HFFc6 (cell line): ENCODE data around the gene MYRIP. TPM values are rescaled to one million over a fixed set of nuclear protein-coding genes. Genes with fewer than 3 reads are reported as not detected.

ENCODE experiments used
- DNase-seq: peaks from one replicate; pipeline ENCODE4 v3.0.0-alpha.2; 2018
- H3K27ac Mint-ChIP-seq: 2 replicates; pipeline ENCODE4 v1.8.0; 2020; ENCODE audit warnings: mild to moderate bottlenecking, mixed read lengths
- H3K27me3 Mint-ChIP-seq: 2 replicates; pipeline ENCODE4 v1.8.0; 2021; ENCODE audit warnings: mild to moderate bottlenecking, moderate library complexity, mixed read lengths; ENCODE audit not compliant: insufficient read depth
- H3K36me3 Mint-ChIP-seq: 2 replicates; pipeline ENCODE4 v1.8.0; 2021; ENCODE audit warnings: low read depth, mixed read lengths
- H3K4me1 Mint-ChIP-seq: 2 replicates; pipeline ENCODE4 v1.8.0; 2020; ENCODE audit warnings: low read depth, mixed read lengths
- H3K4me3 Mint-ChIP-seq: 2 replicates; pipeline ENCODE4 v1.8.0; 2020; ENCODE audit warnings: mild to moderate bottlenecking, moderate library complexity, mixed read lengths
- H3K9me3 Mint-ChIP-seq: 2 replicates; pipeline ENCODE4 v1.8.0; 2020; ENCODE audit warnings: mild to moderate bottlenecking, mixed read lengths
- total RNA-seq, 6 experiments: library from RNA; stranded (reverse); fragmentation: NEBNext Ultra II Directional; extraction: Animal tissue kit (Norgen Biotek cat#: 25700); gene quantifications; 2 replicates in 1 of 6; 3 replicates in 5 of 6; pipeline ENCODE4 v1.2.3, GENCODE V29; 2021
- TF ChIP-seq, protein P1 (sequence below): fragments of 200-600 bp; sonication (generic); IDR thresholded peaks from 2 replicates; pipeline ENCODE4 v1.5.0; 2021; ENCODE audit warnings: antibody characterized with exemption, mild to moderate bottlenecking

Gene MYRIP
- total RNA-seq, 6 experiments from 2014 or later = 0.07 to 0.28 (median 0.13) TPM; not detected in 1

GRCh38 chr3:39900462-39901002 is 91.1 kb downstream of the MYRIP start:
- H3K27me3 Mint-ChIP-seq = peaks cover 2% of the 10 kb centered on the region; the same call in 1 of the 2 replicates
- no peak for DNase-seq

DNA sequence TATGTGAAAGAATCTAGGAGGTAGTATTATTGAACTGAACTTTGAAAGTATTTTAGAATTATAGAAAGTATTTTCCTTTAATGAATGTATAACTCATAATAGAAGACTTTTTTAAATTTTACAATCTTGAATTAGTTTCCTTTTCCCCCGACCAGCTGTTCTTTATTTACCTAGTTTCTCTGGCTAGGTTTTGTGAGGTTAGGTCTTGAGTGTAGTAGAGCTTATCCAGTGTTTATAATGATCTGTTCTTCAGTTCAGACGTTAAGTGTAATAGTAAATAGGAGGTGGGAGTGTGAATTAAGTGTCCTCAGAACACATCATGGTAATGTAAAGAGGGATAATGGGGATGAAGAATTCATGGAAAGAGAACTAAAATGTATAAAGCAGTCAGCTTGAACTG is 93.8 kb downstream of the MYRIP start:
- DNase-seq = no peak
- H3K4me1 Mint-ChIP-seq = peaks cover 11% of the 10 kb centered on the region
- no peak overlapping the region for H3K27ac Mint-ChIP-seq
- no peaks in the 10 kb centered on the region for H3K36me3 Mint-ChIP-seq
- no peak overlapping the region for H3K4me3 Mint-ChIP-seq
- H3K9me3 Mint-ChIP-seq = no peaks in the 10 kb centered on the region
- TF ChIP-seq, protein P1, sequence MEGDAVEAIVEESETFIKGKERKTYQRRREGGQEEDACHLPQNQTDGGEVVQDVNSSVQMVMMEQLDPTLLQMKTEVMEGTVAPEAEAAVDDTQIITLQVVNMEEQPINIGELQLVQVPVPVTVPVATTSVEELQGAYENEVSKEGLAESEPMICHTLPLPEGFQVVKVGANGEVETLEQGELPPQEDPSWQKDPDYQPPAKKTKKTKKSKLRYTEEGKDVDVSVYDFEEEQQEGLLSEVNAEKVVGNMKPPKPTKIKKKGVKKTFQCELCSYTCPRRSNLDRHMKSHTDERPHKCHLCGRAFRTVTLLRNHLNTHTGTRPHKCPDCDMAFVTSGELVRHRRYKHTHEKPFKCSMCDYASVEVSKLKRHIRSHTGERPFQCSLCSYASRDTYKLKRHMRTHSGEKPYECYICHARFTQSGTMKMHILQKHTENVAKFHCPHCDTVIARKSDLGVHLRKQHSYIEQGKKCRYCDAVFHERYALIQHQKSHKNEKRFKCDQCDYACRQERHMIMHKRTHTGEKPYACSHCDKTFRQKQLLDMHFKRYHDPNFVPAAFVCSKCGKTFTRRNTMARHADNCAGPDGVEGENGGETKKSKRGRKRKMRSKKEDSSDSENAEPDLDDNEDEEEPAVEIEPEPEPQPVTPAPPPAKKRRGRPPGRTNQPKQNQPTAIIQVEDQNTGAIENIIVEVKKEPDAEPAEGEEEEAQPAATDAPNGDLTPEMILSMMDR = no peak
- H3K27me3 Mint-ChIP-seq = no peaks in the 10 kb centered on the region; the same call in 1 of the 2 replicates

More at GRCh38 chr3:39900462-39901002, 91.1 kb downstream of the MYRIP start:
- TF ChIP-seq, protein P1 = no peak
- no peak overlapping the region for H3K27ac Mint-ChIP-seq
- H3K36me3 Mint-ChIP-seq = no peaks in the 10 kb centered on the region
- no peaks in the 10 kb centered on the region for H3K9me3 Mint-ChIP-seq
- H3K4me1 Mint-ChIP-seq = no peaks in the 10 kb centered on the region
- no peak overlapping the region for H3K4me3 Mint-ChIP-seq

GRCh38 chr3:39905788-39906187 is 96.4 kb downstream of the MYRIP start:
- Mint-ChIP-seq H3K27ac (no peak overlapping the region), H3K4me1 (peaks cover 25% of the 10 kb centered on the region), H3K27me3 (no peaks in the 10 kb centered on the region), H3K36me3 (no peaks in the 10 kb centered on the region; the same call in 1 of the 2 replicates), H3K4me3 (no peak overlapping the region), H3K9me3 (no peaks in the 10 kb centered on the region)
- TF ChIP-seq, protein P1 = no peak
- no peak for DNase-seq

- H3K4me3 Mint-ChIP-seq = no peak overlapping the region
- TF ChIP-seq, protein P1 = no peak
- H3K4me1 Mint-ChIP-seq = peaks cover 41% of the 10 kb centered on the region
- no peaks in the 10 kb centered on the region; the same call in 1 of the 2 replicates for H3K36me3 Mint-ChIP-seq
- peak; percentile 11 for DNase-seq
- no peaks in the 10 kb centered on the region for H3K9me3 Mint-ChIP-seq
- H3K27me3 Mint-ChIP-seq = no peaks in the 10 kb centered on the region
- no peak overlapping the region; the same call in 1 of the 2 replicates for H3K27ac Mint-ChIP-seq
These were observed 98.6 kb downstream of the MYRIP start for GRCh38 chr3:39907981-39908380.

DNA sequence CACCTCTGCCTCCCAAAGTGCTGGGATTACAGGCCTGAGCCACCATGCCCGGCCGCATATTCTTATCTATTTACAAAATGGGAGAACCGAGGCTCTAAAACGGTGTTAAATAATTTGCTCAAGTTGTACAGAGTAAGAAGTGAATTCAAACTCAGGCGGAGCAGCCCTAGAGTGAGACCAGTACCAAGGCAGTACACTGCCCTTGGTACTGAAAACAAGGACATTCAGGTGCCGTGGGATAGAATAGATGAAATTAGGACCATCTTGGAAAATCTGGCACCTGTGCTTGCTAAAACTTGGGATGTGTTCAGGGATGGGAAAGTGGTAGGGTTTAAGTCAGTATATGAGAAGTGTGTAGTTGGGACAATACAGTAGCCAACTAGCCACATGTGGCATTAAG is 100.7 kb downstream of the MYRIP start:
- Mint-ChIP-seq H3K27ac (no peak overlapping the region; the same call in 1 of the 2 replicates), H3K9me3 (no peaks in the 10 kb centered on the region), H3K36me3 (no peaks in the 10 kb centered on the region; the same call in 1 of the 2 replicates), H3K4me3 (no peak overlapping the region), H3K4me1 (peaks cover 50% of the 10 kb centered on the region), H3K27me3 (no peaks in the 10 kb centered on the region)
- TF ChIP-seq, protein P1 = no peak
- DNase-seq = no peak
